GM12874 (cell line): ENCODE data around the gene POLDIP2.

Experiments
- TF ChIP-seq, protein P1 (sequence below): IDR thresholded peaks from 2 replicates; pipeline ENCODE4 v1.5.1; 2011; ENCODE audit warnings: low read depth, mild to moderate bottlenecking, control low read depth, low read length, moderate library complexity; ENCODE audit not compliant: insufficient read depth

POLDIP2 gene, protein sequence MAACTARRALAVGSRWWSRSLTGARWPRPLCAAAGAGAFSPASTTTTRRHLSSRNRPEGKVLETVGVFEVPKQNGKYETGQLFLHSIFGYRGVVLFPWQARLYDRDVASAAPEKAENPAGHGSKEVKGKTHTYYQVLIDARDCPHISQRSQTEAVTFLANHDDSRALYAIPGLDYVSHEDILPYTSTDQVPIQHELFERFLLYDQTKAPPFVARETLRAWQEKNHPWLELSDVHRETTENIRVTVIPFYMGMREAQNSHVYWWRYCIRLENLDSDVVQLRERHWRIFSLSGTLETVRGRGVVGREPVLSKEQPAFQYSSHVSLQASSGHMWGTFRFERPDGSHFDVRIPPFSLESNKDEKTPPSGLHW

DNA sequence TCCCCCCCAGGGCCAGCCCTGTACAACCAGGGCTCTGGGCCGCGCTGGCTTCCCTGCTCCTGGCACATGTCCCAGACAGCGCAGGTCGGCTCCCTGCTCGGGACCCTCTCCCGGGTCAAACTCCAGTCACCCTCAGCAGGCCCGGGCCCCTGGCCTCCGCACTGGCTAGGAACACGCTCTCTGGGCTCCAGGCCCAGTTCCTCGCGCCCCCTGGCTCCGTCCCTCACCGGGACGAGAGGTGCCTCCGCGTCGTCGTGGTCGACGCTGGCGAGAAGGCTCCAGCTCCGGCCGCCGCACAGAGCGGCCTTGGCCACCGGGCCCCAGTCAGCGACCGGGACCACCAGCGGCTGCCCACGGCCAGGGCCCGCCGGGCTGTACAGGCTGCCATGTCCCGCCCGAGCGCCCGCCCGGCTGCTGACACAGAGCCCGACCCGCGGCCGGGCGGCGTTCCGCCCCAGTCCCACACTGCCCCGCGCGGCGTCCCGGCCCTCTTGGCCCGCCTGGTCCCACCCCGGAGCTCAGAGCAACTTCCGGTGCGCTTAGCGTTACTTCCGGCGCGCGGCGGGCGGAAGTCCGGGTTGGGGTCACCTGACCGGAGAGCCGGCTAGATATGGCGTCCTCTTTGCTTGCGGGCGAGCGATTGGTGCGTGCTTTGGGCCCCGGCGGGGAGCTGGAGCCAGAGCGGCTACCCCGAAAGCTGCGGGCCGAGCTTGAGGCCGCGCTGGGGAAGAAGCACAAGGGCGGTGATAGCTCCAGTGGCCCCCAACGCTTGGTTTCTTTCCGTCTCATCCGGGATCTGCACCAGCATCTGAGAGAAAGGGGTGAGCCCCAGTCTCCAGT is at the start of gene POLDIP2:
POLDIP2 (minus strand) TSS at position 467 of the 840 bp plus-strand sequence; CDS start at position 388, 79 bp downstream.
- TF ChIP-seq, protein P1, sequence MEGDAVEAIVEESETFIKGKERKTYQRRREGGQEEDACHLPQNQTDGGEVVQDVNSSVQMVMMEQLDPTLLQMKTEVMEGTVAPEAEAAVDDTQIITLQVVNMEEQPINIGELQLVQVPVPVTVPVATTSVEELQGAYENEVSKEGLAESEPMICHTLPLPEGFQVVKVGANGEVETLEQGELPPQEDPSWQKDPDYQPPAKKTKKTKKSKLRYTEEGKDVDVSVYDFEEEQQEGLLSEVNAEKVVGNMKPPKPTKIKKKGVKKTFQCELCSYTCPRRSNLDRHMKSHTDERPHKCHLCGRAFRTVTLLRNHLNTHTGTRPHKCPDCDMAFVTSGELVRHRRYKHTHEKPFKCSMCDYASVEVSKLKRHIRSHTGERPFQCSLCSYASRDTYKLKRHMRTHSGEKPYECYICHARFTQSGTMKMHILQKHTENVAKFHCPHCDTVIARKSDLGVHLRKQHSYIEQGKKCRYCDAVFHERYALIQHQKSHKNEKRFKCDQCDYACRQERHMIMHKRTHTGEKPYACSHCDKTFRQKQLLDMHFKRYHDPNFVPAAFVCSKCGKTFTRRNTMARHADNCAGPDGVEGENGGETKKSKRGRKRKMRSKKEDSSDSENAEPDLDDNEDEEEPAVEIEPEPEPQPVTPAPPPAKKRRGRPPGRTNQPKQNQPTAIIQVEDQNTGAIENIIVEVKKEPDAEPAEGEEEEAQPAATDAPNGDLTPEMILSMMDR = no peak

DNA sequence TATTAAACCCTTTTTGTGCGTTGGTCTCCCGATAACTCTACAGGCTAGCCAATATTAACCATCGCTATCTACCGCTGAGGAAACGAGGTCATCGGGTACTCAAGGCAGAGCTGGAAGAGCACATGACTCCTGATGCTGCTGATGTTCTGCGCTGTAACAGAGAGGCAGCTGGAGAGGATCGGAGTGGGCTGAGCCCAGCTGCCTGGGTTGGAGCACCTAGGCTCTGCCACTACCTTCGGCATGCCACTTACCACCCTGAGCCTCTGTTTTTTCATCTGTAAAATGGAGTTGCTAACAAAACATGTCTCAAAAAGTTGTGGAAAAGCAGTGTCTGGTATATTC is 49.1 kb upstream of the POLDIP2 start:
- TF ChIP-seq, protein P1 = no peak

DNA sequence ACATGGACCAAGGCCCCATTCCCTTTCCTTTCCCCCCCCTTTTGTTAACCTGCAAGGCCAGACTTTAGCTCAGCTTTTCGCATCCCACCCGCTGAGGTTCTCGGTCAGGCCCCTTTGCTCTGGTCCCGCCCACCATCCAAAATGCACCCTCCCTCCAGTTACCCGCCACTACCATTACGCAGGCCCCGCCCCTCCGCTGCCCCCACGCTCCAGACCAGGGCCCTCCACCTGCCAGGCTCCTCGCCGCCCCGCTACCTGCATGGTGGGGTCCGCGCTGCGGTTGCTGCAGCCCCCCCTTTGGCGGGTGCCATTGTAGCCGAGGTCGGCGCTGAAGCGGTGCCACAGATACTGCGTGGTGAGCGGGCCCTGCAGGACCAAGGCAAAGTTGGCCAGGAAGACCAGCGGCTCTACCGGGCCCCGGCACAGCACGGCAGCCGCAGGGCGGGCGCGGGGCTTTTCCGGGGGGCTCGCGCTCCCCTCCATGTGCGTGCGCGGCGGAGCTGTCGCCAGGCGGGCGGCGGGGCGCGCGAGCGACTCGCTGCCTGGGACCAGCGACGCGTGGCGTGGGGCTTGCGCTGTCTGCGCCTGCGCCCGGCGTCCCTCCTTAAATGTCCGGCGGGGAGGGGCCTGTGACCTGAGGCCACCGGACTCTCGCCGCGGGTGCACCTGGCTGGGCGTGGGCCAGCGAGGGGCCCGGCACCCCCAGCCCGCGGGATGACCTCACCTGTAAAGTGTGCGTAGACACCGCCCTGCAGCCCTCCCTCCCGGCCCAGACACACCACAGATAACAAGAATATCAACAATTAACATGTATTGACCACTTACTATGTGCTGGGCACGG is 48.5 kb upstream of the POLDIP2 start, which contains the start of gene SLC46A1:
SLC46A1 (minus strand) TSS at position 581 of the 841 bp plus-strand sequence; CDS start at position 483, 98 bp downstream.
- TF ChIP-seq, protein P1 = no peak

GRCh38 chr17:28404812-28405570 is 47.7 kb upstream of the POLDIP2 start:
- TF ChIP-seq, protein P1 = no peak

DNA sequence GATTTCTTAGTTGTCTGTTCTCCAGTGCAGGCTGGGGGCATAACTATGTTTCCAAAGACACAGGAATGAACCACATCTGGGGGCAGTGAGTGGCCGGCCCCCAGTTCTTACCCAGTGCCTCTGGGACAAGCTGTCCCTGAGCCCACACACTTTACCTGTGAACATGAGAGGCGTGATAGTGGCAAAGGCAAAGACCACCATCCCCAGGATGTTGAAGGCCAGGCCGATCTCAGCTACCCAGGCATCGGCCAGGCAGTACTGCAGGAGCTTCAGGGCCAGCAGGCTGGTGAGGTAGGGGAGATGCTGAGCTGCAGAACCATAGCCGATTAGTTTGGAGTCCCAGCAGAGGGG is 47.1 kb upstream of the POLDIP2 start:
- TF ChIP-seq, protein P1 = no peak

GRCh38 chr17:28404007-28404406 is 46.7 kb upstream of the POLDIP2 start:
- TF ChIP-seq, protein P1 = no peak
